GM21619 (cell line): ENCODE data around the gene FSTL4.
"Not testable (repeated sequence)": the region's sequence is repeated elsewhere in the genome, so short reads cannot be mapped to it uniquely, and the experiment has no call there.

ENCODE experiments used
- ATAC-seq: cut with Tn5 transposase; IDR thresholded peaks from one replicate; pipeline ENCODE4 v1.9.1; 2021; ENCODE audit not compliant: unreplicated experiment

FSTL4 gene

GRCh38 chr5:133459474-133460160, 152.7 kb downstream of the FSTL4 start:
- no peak for ATAC-seq

GRCh38 chr5:133458435-133458834, 153.9 kb downstream of the FSTL4 start:
- ATAC-seq = no peak

GRCh38 chr5:133457439-133458355, 154.6 kb downstream of the FSTL4 start:
- ATAC-seq = no peak

GRCh38 chr5:133456933-133457402, 155.4 kb downstream of the FSTL4 start:
- no peak for ATAC-seq

- no peak for ATAC-seq
Measured at GRCh38 chr5:133455676-133456075, 156.7 kb downstream of the FSTL4 start.

- ATAC-seq = no peak
Measured at GRCh38 chr5:133454442-133454841, 157.9 kb downstream of the FSTL4 start.

- ATAC-seq = no peak
Measured at GRCh38 chr5:133453831-133454230, 158.5 kb downstream of the FSTL4 start.

- no peak for ATAC-seq
Measured at GRCh38 chr5:133453084-133453780, 159.1 kb downstream of the FSTL4 start.

GRCh38 chr5:133451926-133452325, 160.4 kb downstream of the FSTL4 start:
- no peak for ATAC-seq

GRCh38 chr5:133450286-133450685, 162.1 kb downstream of the FSTL4 start:
- no peak for ATAC-seq

- no peak for ATAC-seq
Measured at GRCh38 chr5:133449181-133449580, 163.2 kb downstream of the FSTL4 start.

- ATAC-seq = no peak
Measured at GRCh38 chr5:133446440-133446839, 165.9 kb downstream of the FSTL4 start.

- no peak for ATAC-seq
Measured at GRCh38 chr5:133445744-133446143, 166.6 kb downstream of the FSTL4 start.

GRCh38 chr5:133445204-133445603, 167.1 kb downstream of the FSTL4 start:
- ATAC-seq = not testable (repeated sequence)

GRCh38 chr5:133444711-133445110, 167.6 kb downstream of the FSTL4 start:
- no peak for ATAC-seq

- ATAC-seq = no peak
Measured at GRCh38 chr5:133441166-133441815, 171.1 kb downstream of the FSTL4 start.

GRCh38 chr5:133440467-133441115, 171.8 kb downstream of the FSTL4 start:
- no peak for ATAC-seq

GRCh38 chr5:133439859-133440258, 172.5 kb downstream of the FSTL4 start:
- no peak for ATAC-seq

- no peak for ATAC-seq
Measured at GRCh38 chr5:133438487-133438886, 173.9 kb downstream of the FSTL4 start.

GRCh38 chr5:133434336-133434735, 178.0 kb downstream of the FSTL4 start:
- no peak for ATAC-seq
